Measurements from ENCODE around the gene TM9SF3.

DNA sequence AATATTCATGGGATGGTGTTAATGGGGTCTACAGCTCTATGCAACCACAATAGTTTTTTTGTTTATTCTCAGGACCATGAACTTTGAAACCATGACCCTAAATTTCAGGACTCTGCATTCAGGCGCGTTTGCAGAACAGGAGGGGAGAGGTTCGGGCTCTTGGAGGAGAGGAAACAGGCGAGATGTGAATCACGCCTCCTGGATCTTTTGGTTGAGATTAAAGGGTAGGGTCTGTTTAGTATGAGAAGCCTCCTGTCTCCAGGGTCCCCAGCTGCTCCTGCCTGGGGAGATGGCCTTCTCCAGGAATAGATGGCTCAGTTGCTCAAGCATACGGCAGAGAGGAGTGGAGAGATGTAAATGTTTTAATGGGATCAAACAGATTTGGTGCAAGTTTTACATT lies 91.3 kb downstream of the TM9SF3 start:
- TF ChIP-seq, protein P1, sequence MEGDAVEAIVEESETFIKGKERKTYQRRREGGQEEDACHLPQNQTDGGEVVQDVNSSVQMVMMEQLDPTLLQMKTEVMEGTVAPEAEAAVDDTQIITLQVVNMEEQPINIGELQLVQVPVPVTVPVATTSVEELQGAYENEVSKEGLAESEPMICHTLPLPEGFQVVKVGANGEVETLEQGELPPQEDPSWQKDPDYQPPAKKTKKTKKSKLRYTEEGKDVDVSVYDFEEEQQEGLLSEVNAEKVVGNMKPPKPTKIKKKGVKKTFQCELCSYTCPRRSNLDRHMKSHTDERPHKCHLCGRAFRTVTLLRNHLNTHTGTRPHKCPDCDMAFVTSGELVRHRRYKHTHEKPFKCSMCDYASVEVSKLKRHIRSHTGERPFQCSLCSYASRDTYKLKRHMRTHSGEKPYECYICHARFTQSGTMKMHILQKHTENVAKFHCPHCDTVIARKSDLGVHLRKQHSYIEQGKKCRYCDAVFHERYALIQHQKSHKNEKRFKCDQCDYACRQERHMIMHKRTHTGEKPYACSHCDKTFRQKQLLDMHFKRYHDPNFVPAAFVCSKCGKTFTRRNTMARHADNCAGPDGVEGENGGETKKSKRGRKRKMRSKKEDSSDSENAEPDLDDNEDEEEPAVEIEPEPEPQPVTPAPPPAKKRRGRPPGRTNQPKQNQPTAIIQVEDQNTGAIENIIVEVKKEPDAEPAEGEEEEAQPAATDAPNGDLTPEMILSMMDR (IDR thresholded peaks at IDR 0.05 in 2 of 3, conservative IDR thresholded peaks at IDR 0.05 in 1 of 3; ENCODE audit: control insufficient read depth in 2 of 3, extremely low read depth in 1 of 3, insufficient read depth in 1 of 3, low read depth in 3 of 3, low read length in 3 of 3): no peak
- TF ChIP-seq ZNF274 (IDR thresholded peaks at IDR 0.05; ENCODE audit: insufficient read depth, insufficient read length) (no peak), CEBPB (IDR thresholded peaks at IDR 0.05; ENCODE audit: borderline replicate concordance in 1 of 2, low read depth in 2 of 2, low read length in 2 of 2) (no peak), POLR2A (IDR thresholded peaks at IDR 0.05; ENCODE audit: low read depth, low read length) (no peak), GABPA (IDR thresholded peaks at IDR 0.05; ENCODE audit: low read depth) (no peak), TCF12 (IDR thresholded peaks at IDR 0.05; ENCODE audit: low read depth, low read length) (no peak), HDGF (IDR thresholded peaks at IDR 0.05) (no peak), BMI1 (IDR thresholded peaks at IDR 0.05; ENCODE audit: borderline replicate concordance) (no peak), JUND (IDR thresholded peaks at IDR 0.05; ENCODE audit: low read depth, low read length) (no peak)
- TF ChIP-seq, protein P2, sequence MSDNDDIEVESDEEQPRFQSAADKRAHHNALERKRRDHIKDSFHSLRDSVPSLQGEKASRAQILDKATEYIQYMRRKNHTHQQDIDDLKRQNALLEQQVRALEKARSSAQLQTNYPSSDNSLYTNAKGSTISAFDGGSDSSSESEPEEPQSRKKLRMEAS (IDR thresholded peaks at IDR 0.05; ENCODE audit: low read depth, low read length): no peak

All from GM12878 (cell line).